GM13976 (cell line): ENCODE results near the gene GPRC5B.

Source experiments
- DNase-seq: peaks from one replicate; pipeline ENCODE4 v3.0.0; 2012; ENCODE audit warnings: low spot score
- in situ Hi-C: fragments of 300-500 bp; cut with MboI; formaldehyde crosslinking; loops from one replicate; pipeline ENCODE4 v1.12.0; 2022; ENCODE audit warnings: low sequenced_read_pairs, mixed read lengths, inconsistent platforms; ENCODE audit not compliant: unreplicated experiment
- TF ChIP-seq, protein P1 (sequence below): IDR thresholded peaks from 2 replicates; pipeline ENCODE4 v1.5.1; 2012; ENCODE audit warnings: borderline replicate concordance, mild to moderate bottlenecking; ENCODE audit not compliant: insufficient read depth; ENCODE audit errors: extremely low read depth, missing control alignments, control extremely low read depth

Gene GPRC5B

DNA sequence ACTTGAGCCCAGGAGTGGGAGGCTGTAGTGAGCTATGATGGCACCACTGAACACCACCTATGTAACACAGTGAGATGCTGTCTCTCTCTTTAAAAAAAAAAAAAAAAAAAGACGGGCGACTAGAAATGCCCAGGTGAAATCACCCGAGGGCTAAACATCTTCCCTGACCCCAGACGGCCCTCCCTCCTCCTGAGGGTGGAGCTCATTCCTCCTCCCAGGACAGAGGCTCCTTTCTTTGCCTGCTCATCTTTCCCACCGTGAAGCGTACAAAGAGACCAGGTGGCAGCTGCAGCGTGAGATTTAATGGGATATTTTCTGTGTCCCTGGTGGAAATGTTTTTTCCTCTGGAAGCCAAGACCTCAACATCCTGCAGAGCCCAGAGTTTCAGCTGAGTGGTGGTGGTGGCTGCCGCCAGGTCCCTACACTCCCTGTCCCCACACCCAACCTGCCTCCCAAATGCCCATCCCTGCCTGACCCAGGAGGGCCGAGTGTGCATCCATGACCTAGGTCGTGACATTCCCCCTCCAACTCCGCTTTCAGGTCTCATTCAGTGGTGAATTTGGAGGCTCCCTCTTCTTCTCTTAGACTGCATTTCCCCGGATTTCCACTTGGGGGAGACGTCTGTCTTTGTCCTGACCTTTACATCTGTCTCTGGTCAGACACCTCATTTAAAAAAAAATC, 14.4 kb upstream of the GPRC5B start:
- TF ChIP-seq, protein P1, sequence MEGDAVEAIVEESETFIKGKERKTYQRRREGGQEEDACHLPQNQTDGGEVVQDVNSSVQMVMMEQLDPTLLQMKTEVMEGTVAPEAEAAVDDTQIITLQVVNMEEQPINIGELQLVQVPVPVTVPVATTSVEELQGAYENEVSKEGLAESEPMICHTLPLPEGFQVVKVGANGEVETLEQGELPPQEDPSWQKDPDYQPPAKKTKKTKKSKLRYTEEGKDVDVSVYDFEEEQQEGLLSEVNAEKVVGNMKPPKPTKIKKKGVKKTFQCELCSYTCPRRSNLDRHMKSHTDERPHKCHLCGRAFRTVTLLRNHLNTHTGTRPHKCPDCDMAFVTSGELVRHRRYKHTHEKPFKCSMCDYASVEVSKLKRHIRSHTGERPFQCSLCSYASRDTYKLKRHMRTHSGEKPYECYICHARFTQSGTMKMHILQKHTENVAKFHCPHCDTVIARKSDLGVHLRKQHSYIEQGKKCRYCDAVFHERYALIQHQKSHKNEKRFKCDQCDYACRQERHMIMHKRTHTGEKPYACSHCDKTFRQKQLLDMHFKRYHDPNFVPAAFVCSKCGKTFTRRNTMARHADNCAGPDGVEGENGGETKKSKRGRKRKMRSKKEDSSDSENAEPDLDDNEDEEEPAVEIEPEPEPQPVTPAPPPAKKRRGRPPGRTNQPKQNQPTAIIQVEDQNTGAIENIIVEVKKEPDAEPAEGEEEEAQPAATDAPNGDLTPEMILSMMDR: peak; percentile 58
- in situ Hi-C loops: no loop called here
- peak; percentile 70 for DNase-seq

DNA sequence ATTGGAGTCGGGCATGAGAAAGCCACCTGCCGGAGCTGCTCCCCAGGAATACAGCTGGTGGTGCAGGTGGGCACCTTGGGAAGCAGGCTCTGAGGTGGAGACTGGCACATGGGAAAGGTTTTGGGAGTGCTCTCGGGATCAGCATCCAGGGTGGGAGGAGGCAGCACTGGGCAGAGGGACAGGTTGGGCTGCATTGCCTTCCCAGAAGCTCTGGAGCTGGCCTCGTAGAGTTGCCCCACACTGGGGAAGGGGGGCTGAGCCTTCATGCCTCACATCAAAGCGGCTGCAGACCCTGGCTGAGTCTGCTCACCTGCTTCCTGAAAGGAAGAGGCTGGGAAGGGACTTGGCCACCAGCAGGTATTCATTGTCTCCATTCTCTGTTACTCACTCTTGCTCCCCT, 13.5 kb upstream of the GPRC5B start:
- in situ Hi-C loops: no loop called here
- no peak for DNase-seq
- TF ChIP-seq, protein P1: no peak

DNA sequence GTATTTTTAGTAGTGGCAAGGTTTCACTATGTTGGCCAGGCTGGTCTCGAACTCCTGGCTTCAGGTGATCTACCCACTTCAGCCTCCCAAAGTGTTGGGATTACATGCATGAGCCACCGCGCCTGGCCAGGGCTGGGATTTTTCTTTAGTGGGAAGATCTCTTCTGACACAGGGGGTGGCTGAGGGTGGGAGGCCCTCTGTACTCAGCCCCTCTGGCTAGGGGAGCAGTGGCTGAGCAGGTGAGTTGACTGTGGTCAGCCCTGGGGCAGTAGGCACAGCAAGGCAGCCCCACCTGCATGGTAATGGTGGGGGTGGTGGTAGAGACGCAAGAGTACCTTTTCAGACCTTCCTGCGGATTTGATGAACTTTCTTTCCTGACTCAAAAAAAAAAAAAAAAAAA, 12.3 kb upstream of the GPRC5B start:
- no peak for DNase-seq
- TF ChIP-seq, protein P1: no peak
- in situ Hi-C loops: no loop called here

DNA sequence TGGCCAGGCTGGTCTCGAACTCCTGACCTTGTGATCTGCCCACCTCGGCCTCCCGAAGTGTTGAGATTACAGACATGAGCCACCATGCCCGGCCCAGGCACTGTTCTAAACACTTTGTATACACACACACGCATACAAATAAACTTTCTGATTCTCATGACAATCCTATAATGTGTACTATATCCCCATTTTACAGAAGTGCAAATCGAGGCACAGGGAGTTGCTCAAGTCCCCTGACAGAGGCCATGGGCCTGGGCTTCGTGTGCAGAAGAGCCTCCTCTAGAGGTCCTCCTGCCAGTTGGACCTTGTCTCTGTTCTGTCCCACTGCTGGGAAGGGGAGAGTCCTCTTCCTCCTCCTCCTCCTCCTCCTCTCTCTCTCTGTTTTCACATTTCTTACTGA, 9.9 kb upstream of the GPRC5B start:
- in situ Hi-C loops: no loop called here
- DNase-seq: no peak
- TF ChIP-seq, protein P1: no peak

DNA sequence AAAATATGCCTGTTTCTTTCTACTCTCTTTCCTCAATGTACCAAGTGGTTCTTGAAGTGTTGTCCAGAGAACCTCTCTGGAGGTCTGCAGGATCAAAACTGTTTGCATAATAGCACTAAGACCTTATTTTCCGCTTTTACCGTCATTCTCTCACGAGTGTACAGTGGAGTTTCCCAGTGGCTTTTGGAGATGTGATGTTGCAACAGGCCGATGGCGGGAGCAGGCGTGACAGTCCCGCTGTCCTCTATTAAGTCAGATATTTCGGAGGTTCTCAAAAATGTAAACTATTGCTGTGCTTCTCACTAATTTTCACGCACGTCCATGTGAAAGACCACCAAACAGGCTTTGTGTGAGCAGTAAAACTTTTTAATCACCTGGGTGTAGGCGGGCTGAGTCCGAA, 8.3 kb upstream of the GPRC5B start:
- no peak for DNase-seq
- TF ChIP-seq, protein P1: no peak
- in situ Hi-C loops: no loop called here

DNA sequence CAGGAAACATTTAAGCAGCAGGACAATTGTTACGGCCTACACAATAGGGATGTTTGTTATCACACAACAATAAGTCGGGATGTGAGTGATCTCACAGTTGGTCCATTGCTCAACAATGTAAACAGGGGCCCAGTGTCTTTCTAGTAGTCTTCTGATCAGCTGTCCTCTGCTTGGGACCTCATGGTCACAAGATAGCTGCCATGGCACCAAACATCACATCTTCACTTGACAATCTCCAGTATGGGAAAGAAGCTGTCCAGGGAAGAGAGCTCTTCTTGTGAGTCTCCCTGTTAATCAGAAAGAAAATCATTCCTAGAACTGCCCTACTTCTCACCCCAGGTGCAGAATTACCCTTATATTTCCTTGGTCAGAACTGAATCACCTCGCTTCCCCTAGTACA, 6.3 kb upstream of the GPRC5B start:
- no peak for DNase-seq
- in situ Hi-C loops: no loop called here

More for the DNA sequence above, 6.3 kb upstream of the GPRC5B start:
- TF ChIP-seq, protein P1: no peak
